ENCODE results near the gene PLA2G4B.

PLA2G4B gene, protein sequence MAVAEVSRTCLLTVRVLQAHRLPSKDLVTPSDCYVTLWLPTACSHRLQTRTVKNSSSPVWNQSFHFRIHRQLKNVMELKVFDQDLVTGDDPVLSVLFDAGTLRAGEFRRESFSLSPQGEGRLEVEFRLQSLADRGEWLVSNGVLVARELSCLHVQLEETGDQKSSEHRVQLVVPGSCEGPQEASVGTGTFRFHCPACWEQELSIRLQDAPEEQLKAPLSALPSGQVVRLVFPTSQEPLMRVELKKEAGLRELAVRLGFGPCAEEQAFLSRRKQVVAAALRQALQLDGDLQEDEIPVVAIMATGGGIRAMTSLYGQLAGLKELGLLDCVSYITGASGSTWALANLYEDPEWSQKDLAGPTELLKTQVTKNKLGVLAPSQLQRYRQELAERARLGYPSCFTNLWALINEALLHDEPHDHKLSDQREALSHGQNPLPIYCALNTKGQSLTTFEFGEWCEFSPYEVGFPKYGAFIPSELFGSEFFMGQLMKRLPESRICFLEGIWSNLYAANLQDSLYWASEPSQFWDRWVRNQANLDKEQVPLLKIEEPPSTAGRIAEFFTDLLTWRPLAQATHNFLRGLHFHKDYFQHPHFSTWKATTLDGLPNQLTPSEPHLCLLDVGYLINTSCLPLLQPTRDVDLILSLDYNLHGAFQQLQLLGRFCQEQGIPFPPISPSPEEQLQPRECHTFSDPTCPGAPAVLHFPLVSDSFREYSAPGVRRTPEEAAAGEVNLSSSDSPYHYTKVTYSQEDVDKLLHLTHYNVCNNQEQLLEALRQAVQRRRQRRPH

GRCh38 chr15:41838400-41838897, at the start of gene PLA2G4B:
Gene PLA2G4B (plus strand): TSS chr15:41838847. CDS start chr15:41838914, 67 bp downstream.
- Mint-ChIP-seq H3K9me3 (no peaks in the 10 kb centered on the region), H3K4me3 (no peak within 1 kb of the TSS), H3K27me3 (no peaks in the 10 kb centered on the region), H3K4me1 (ENCODE audit: low read depth) (peaks cover 12% of the 10 kb centered on the region), H3K27ac (peak within 1 kb of the TSS; percentile 22), H3K36me3 (ENCODE audit: low read depth) (peaks cover 25% of the 10 kb centered on the region)
- no peak for DNase-seq

- no peak overlapping the region for H3K27ac Mint-ChIP-seq
- DNase-seq = no peak
- no peaks in the 10 kb centered on the region for H3K36me3 Mint-ChIP-seq (ENCODE audit: low read depth)
- no peaks in the 10 kb centered on the region for H3K9me3 Mint-ChIP-seq
- peaks cover 43% of the 10 kb centered on the region for H3K4me1 Mint-ChIP-seq (ENCODE audit: low read depth)
- H3K27me3 Mint-ChIP-seq = no peaks in the 10 kb centered on the region
- H3K4me3 Mint-ChIP-seq = no peak overlapping the region
Observed at GRCh38 chr15:41789236-41789635, 49.4 kb upstream of the PLA2G4B start.

DNA sequence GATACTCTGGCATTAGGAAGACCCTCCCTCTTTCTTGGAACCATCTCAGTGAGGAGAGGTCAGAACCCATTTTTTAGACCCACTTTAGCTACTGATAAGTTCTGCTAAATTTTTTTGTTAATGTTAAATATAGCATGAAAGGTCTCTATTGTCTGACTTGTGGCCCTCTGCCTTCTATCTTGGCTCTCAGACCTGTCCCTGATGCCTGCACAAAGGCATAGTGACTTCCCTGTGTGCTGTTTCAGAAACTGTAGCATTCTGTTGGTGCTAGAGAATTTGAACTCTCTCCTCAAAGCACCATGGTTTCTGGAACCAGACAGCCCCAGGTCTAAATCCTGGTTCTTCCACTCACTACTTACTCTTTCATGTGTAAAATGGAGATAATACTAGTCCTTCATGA, 49.0 kb upstream of the PLA2G4B start:
- Mint-ChIP-seq H3K9me3 (no peaks in the 10 kb centered on the region), H3K4me1 (ENCODE audit: low read depth) (peaks cover 44% of the 10 kb centered on the region), H3K27ac (no peak overlapping the region), H3K36me3 (ENCODE audit: low read depth) (no peaks in the 10 kb centered on the region), H3K27me3 (no peaks in the 10 kb centered on the region), H3K4me3 (no peak overlapping the region)
- DNase-seq = no peak

DNA sequence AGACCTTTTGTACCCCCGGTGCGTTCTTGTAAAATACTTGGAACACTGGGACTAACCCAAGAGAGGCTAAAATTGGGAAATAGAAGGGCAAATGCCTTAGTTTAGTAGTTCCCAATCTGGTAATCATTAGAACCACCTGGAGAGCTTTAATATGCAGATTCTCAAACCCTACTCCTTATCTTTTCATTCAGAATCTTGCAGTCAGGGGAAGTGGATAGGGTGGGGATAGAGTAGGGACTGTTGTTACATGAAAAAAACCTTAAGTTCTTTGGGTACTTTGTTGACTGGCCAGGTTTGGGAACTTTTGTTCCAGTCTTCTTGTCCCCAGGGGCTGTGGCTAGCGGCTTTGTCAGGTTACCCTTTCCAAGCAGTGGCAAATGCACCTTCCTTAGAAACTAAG, 48.5 kb upstream of the PLA2G4B start:
- Mint-ChIP-seq H3K36me3 (ENCODE audit: low read depth) (no peaks in the 10 kb centered on the region), H3K9me3 (no peaks in the 10 kb centered on the region), H3K27ac (no peak overlapping the region), H3K27me3 (no peaks in the 10 kb centered on the region), H3K4me3 (no peak overlapping the region), H3K4me1 (ENCODE audit: low read depth) (peaks cover 46% of the 10 kb centered on the region)
- DNase-seq = no peak

DNA sequence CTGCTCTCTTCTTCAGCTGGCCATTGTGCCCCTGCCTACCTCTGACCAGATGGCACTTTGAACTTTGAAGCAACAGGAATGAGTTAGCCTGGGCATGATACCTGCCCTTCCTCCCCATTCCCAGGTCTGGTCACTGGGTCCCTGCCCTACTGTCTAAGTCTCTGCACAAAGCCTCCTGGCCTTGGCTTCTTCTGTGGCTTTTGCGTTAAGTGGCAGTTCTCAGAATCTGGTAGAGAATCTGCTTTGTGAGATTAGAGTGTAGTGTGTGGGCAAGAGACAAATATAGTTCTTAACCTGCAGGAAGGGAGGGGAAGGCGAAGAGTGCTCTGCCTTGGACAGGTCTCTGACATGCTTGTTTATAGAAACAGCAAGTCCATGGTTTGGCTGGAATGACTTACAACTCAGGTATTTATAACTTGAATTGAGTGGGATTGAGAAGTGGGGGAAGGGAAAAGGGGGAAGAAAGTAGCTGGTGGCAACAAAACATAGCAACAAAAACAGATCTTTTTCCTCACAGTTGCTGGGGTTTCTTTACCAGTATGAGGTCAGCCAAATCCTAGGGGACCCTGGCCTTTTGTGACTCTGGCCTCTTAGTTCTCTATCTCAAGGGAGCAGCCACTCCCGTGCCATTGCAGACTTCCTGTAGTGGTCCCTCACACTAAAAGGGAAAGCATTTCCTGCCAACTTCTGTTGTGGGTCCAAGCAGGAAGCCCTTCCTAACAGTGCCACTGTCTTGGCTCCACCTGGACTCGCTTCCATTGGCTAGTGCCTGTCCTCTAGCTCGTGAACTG, 47.7 kb upstream of the PLA2G4B start:
- Mint-ChIP-seq H3K9me3 (no peaks in the 10 kb centered on the region), H3K27ac (peak overlapping the region; percentile 51), H3K36me3 (ENCODE audit: low read depth) (no peaks in the 10 kb centered on the region), H3K27me3 (no peaks in the 10 kb centered on the region), H3K4me1 (ENCODE audit: low read depth) (peaks cover 49% of the 10 kb centered on the region), H3K4me3 (no peak overlapping the region)
- DNase-seq = no peak

DNA sequence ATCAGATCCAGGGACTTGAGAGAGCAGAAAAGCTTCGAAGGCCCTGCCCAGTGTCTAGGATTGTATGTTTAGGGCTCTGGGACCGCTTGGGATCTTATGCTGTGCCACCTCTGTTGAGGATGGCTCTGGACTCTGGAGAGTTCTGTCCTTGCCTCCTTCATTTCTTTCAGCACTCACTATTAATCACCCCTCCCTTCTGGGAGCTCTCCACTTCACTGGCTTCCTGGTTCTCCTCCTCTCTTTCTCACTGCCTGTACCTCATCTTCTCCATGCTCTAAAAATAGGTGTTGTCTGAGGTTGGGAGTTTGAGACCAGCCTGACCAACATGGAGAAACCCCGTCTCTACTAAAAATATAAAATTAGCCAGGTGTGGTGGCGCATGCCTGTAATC, 47.1 kb upstream of the PLA2G4B start:
- no peaks in the 10 kb centered on the region for H3K36me3 Mint-ChIP-seq (ENCODE audit: low read depth)
- no peaks in the 10 kb centered on the region for H3K27me3 Mint-ChIP-seq
- DNase-seq = no peak
- no peaks in the 10 kb centered on the region for H3K9me3 Mint-ChIP-seq
- H3K4me3 Mint-ChIP-seq = no peak overlapping the region
- no peak overlapping the region for H3K27ac Mint-ChIP-seq
- H3K4me1 Mint-ChIP-seq (ENCODE audit: low read depth) = peaks cover 52% of the 10 kb centered on the region

- peaks cover 52% of the 10 kb centered on the region for H3K4me1 Mint-ChIP-seq (ENCODE audit: low read depth)
- no peak overlapping the region for H3K4me3 Mint-ChIP-seq
- no peak for DNase-seq
- H3K9me3 Mint-ChIP-seq = no peaks in the 10 kb centered on the region
- no peaks in the 10 kb centered on the region for H3K36me3 Mint-ChIP-seq (ENCODE audit: low read depth)
- no peak overlapping the region for H3K27ac Mint-ChIP-seq
- no peaks in the 10 kb centered on the region for H3K27me3 Mint-ChIP-seq
Observed at GRCh38 chr15:41792000-41792637, 46.5 kb upstream of the PLA2G4B start.

- no peak for DNase-seq
- Mint-ChIP-seq H3K27me3 (no peaks in the 10 kb centered on the region), H3K36me3 (ENCODE audit: low read depth) (no peaks in the 10 kb centered on the region), H3K4me1 (ENCODE audit: low read depth) (peaks cover 46% of the 10 kb centered on the region), H3K27ac (no peak overlapping the region), H3K9me3 (no peaks in the 10 kb centered on the region), H3K4me3 (no peak overlapping the region)
Observed at GRCh38 chr15:41794081-41794480, 44.6 kb upstream of the PLA2G4B start.

DNA sequence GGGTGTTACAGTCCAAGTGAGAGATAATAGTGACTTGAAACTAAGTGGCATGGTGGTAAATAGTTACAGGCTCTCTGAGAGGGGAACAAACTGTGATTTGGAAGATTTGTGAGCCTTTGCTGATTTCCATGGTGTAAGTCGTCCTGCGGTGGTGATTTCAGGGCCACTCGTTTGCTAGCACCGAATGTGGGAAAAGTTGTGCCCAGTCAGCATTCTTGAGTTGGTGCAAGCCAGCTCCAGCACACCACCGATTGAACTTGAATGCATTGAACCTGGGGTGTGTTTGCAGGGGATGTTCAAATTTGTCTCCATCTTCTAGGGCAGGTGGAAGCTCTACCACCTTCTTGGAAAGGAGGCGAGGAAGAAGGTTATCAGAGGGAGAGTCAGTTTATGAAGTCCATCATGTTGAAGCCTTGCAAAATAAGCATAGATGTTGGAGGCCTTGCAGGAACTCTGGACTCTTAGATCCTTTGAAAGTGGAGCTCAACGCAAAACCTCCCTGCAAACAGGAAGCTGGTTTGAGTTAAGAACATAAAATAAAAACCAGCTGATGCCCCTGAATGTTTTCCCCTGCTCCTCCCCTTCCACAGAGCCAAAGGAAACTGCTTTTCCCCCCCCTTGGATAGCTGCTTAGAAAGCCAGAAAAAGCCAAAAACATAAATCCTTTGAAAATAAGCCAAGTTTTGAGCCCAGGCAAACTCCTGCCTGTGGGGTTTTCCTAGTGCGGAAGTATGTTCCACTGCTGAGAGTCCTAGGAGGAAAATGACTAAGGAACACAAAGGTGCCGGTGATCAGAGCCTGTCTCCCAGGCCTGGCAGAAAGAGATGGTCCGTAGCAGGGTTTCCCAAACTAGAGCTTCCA, 42.4 kb upstream of the PLA2G4B start:
- DNase-seq = no peak
- peaks cover 26% of the 10 kb centered on the region for H3K4me1 Mint-ChIP-seq (ENCODE audit: low read depth)
- peak overlapping the region; percentile 31 for H3K27ac Mint-ChIP-seq
- no peaks in the 10 kb centered on the region for H3K27me3 Mint-ChIP-seq
- peaks cover 19% of the 10 kb centered on the region for H3K36me3 Mint-ChIP-seq (ENCODE audit: low read depth)
- H3K4me3 Mint-ChIP-seq = no peak overlapping the region
- H3K9me3 Mint-ChIP-seq = no peaks in the 10 kb centered on the region

GRCh38 chr15:41797201-41797944, 41.3 kb upstream of the PLA2G4B start:
- Mint-ChIP-seq H3K4me1 (ENCODE audit: low read depth) (peaks cover 19% of the 10 kb centered on the region), H3K9me3 (no peaks in the 10 kb centered on the region), H3K27ac (no peak overlapping the region), H3K27me3 (no peaks in the 10 kb centered on the region), H3K36me3 (ENCODE audit: low read depth) (peaks cover 21% of the 10 kb centered on the region), H3K4me3 (no peak overlapping the region)
- DNase-seq = no peak

DNA sequence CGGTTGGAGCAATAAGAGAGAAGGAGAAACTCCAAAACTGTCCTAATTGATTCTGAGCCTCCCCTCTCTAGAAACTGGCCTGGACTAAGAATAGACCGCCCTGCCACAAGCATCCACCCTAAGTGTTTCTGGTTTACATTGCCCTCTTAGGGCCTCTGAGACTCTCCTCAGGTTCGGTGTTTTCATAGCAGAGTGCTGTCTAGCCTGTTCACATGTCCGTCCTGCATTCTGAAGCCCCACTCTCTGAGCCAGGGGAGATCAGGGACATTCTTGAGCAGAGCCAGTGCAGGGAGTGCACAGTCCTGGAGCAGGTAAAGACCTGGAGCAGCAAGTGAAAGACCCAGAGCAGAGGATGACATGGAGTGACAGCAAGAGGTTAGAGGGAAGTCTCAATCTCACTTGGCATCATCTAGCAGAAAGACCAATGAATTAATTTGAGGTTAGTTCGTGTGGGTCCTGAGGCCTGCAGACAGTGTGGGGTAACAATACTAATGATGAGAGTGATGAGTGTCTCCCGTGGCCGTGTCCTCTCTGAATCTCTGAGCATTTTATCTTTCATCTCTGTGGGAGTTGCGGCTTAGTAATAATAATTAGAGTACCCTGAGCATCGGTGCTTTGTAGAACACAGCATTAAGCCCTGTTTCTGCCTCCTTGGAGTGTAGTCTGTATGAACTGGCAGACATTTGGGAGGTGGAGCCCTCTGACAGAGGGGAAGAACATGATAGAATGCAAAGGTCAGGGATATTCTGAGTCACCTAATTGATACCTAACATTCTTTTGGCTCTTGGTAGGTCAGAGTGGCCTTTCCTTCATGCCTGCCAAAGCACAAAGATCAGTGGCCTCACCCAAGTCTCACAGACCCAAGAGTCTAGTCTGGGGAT, 39.8 kb upstream of the PLA2G4B start:
- Mint-ChIP-seq H3K4me3 (no peak overlapping the region), H3K9me3 (no peaks in the 10 kb centered on the region), H3K36me3 (ENCODE audit: low read depth) (peaks cover 21% of the 10 kb centered on the region), H3K27ac (peak overlapping the region; percentile 24), H3K4me1 (ENCODE audit: low read depth) (peaks cover 17% of the 10 kb centered on the region), H3K27me3 (no peaks in the 10 kb centered on the region)
- DNase-seq = no peak

GRCh38 chr15:41799488-41799805, 39.2 kb upstream of the PLA2G4B start:
- no peak overlapping the region for H3K4me3 Mint-ChIP-seq
- no peak for DNase-seq
- no peaks in the 10 kb centered on the region for H3K9me3 Mint-ChIP-seq
- H3K27me3 Mint-ChIP-seq = no peaks in the 10 kb centered on the region
- peaks cover 21% of the 10 kb centered on the region for H3K36me3 Mint-ChIP-seq (ENCODE audit: low read depth)
- peaks cover 16% of the 10 kb centered on the region for H3K4me1 Mint-ChIP-seq (ENCODE audit: low read depth)
- H3K27ac Mint-ChIP-seq = no peak overlapping the region
